OCI-LY1 (cell line): ENCODE measurements around the gene INTS12.

Source experiments
- CTCF ChIP-seq: fragments of 200-600 bp; sonication (generic), shearing (Covaris generic); IDR thresholded peaks from 2 replicates; pipeline ENCODE4 v1.5.1; 2017; ENCODE audit warnings: mild to moderate bottlenecking, antibody characterized with exemption, low read length, moderate library complexity, mixed read lengths
- EZH2 ChIP-seq: fragments of 200-600 bp; sonication (generic), shearing (Covaris generic); IDR thresholded peaks from 2 replicates; pipeline ENCODE4 v1.8.0; 2017; ENCODE audit warnings: borderline replicate concordance, mixed run types, mild to moderate bottlenecking, antibody characterized with exemption, low read length, moderate library complexity, mixed read lengths

DNA sequence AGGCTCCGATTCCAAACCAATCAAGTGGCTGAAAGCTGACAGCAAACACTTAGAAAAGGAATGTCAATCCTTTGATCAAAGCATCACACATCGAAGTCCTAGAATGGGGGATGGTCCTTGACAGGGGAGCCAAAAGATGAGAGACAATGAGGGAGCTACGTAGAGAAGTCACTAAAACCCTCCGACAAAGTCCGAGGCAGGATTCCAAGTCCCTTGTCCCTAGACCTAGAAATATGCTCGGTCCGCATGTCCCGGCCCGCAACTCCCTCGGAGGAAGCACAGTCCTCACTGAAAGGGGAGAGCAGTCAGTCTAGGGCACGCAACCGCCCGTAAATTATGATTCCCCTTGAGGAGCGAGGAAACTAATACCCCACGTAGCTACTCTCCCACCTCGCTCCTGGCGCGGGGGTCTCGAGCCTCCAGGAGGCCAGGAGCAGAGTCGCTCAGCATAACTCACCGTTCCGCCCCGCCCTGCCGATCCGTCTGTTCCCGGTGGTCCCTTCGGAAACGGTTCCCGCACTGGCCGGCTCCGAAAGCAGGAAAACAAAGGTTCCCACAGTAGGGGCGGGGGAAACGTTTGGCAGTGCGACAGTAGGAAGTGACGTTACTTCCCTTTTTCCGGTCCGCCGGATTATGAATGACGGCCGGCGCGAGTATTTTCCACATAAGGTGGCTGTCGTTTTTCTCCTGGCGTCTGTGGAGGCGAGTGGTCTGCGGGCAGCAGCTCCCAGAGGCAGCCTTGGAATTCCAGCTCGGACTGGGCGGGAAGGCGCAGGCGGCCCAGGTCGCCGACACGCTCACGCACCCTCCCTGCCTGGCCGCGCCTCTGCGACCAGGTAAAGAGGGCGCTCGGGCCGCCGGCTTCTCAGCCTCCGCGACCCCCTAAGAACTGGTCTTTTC lies at the start of gene INTS12, which contains the start of gene GSTCD:
- no peak for TF ChIP-seq CTCF
- TF ChIP-seq EZH2, result no peak
